ENCODE data around the gene NHLH1. TPM values are rescaled to one million over a fixed set of nuclear protein-coding genes. Genes with fewer than 3 reads are reported as not detected.

Gene NHLH1
- total and polyA plus RNA-seq, 2 of the 4 experiments (the other 2 are of a cell fraction) = 0.14 TPM; not detected in 1

DNA sequence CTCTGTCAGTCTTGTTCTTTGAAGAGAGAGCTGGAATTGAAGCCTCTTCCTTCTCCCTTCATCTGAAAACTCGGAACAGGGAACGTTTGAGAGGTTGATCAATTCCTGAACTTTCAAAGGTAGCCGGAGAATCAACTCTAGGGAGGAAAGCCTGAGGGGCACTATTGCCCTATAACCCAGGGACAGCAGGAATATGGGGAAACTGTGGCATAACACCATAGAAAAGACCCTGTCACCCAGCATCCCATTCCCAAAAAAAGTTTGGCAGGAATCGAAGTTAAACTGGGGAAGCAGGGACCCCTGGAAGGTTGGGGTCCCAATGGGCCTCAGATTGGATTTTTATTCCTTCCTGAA, 5.1 kb upstream of the NHLH1 start:
- Histone ChIP-seq H2AFZ (replicated peaks; ENCODE audit: low read length, poor library complexity) (no peak overlapping the region), H2BK5ac (ENCODE audit: low read depth, low read length, poor library complexity, severe bottlenecking) (no peak overlapping the region), H3K79me1 (ENCODE audit: low read depth in 1 of 2, low read length in 2 of 2) (no peaks in the 10 kb centered on the region), H3K27ac (ENCODE audit: insufficient read depth, low read length) (no peak overlapping the region; the same call in 1 of the 2 replicates), H3K9me3 (ENCODE audit: control insufficient read depth, insufficient read depth, low read length) (no peaks in the 10 kb centered on the region), H3K14ac (replicated peaks; ENCODE audit: low read depth, low read length) (peak overlapping the region; percentile 78; the same call in 1 of the 2 replicates), H4K91ac (ENCODE audit: insufficient read depth, low read depth, low read length) (peak overlapping the region; percentile 39; the same call in 1 of the 2 replicates), H4K5ac (ENCODE audit: low read depth, low read length) (no peak overlapping the region), H3K4me2 (ENCODE audit: low read depth, low read length) (no peak overlapping the region), H2BK15ac (ENCODE audit: low read depth, low read length) (no peak overlapping the region; the same call in 2 of the 3 replicates), H3K4me3 (ENCODE audit: insufficient read depth, low read depth, low read length) (no peak overlapping the region), H3K4ac (ENCODE audit: low read depth, low read length) (peak overlapping the region; percentile 56), H4K8ac (ENCODE audit: low read depth in 2 of 2, low read length in 2 of 2) (peak overlapping the region; percentile 40 to 76; a peak in 1 of 4 replicates), H3K27me3 (ENCODE audit: control insufficient read depth, insufficient read depth, low read length) (no peaks in the 10 kb centered on the region), H2AK9ac (replicated peaks; ENCODE audit: low read depth, low read length, poor library complexity) (no peak overlapping the region), H3K36me3 (ENCODE audit: control insufficient read depth, insufficient read depth, low read length) (peaks cover 20% of the 10 kb centered on the region), H2BK120ac (ENCODE audit: low read depth, low read length) (peak overlapping the region; percentile 64), H4K20me1 (ENCODE audit: insufficient read depth, low read length) (no peaks in the 10 kb centered on the region; the same call in 1 of the 2 replicates), H3K9ac (ENCODE audit: low read depth, low read length) (no peak overlapping the region), H3K4me1 (ENCODE audit: control insufficient read depth, insufficient read depth, low read length) (peaks cover 2% of the 10 kb centered on the region; the same call in 1 of the 2 replicates), H3K18ac (ENCODE audit: low read depth, low read length) (no peak overlapping the region), H3K56ac (ENCODE audit: extremely low read depth, insufficient read depth, low read length) (no peak overlapping the region), H2AK5ac (ENCODE audit: low read depth, low read length) (no peak overlapping the region), H2BK20ac (ENCODE audit: low read depth, low read length) (no peak overlapping the region), H3K23ac (ENCODE audit: low read depth, low read length) (no peak overlapping the region), H3K9me1 (ENCODE audit: insufficient read depth, low read length) (no peaks in the 10 kb centered on the region; the same call in 1 of the 2 replicates)
- ATAC-seq (ENCODE audit: low read depth) (no peak), DNase-seq (no peak)
- dilution Hi-C loops (cut with HindIII; ENCODE audit: low sequenced_read_pairs, unreplicated experiment) = no loop called here
- CTCF ChIA-PET = no interaction called here
- in situ Hi-C loops (cut with MboI; ENCODE audit: low sequenced_read_pairs) = no loop called here
- intact Hi-C loops (cut with micrococcal nuclease) = no loop called here
- no peak for TF ChIP-seq MXI1 (IDR thresholded peaks at IDR 0.05; ENCODE audit: borderline replicate concordance, low read depth, low read length)
- TF ChIP-seq CEBPB (IDR thresholded peaks at IDR 0.05; ENCODE audit: low read depth, low read length) = no peak
- no peak for TF ChIP-seq MAFK (IDR thresholded peaks at IDR 0.05; ENCODE audit: low read depth, low read length)
- TF ChIP-seq ELK1 (IDR thresholded peaks at IDR 0.05; ENCODE audit: borderline replicate concordance, low read depth, low read length) = no peak
- TF ChIP-seq RAD21 (IDR thresholded peaks at IDR 0.05; ENCODE audit: low read length) = no peak
- no peak for TF ChIP-seq FOS (IDR thresholded peaks at IDR 0.05; ENCODE audit: low read depth, low read length)
- POLR2A ChIA-PET (ENCODE audit: unreplicated experiment) = no interaction called here
- WGBS, 2 experiments (ENCODE audit: extremely low coverage in 2 of 2, insufficient read length in 1 of 2) = no CpG with 5 or more reads among the region's 4 CpGs
- no TSS peak for BruUV-seq (replicated peaks)
